IPS-NIHi11 (cell line): ENCODE data around the gene CNOT6L.

Source experiments
- DNase-seq: peaks from one replicate; pipeline ENCODE4 v3.0.0; 2012; ENCODE audit warnings: mixed read lengths, low spot score

The CNOT6L gene

GRCh38 chr4:77712675-77713074 lies 106.5 kb downstream of the CNOT6L start:
- no peak for DNase-seq

- no peak for DNase-seq
Observed at GRCh38 chr4:77711469-77711868, 107.7 kb downstream of the CNOT6L start.

- no peak for DNase-seq
Observed at GRCh38 chr4:77710684-77711083, 108.5 kb downstream of the CNOT6L start.

GRCh38 chr4:77710059-77710458 lies 109.1 kb downstream of the CNOT6L start:
- no peak for DNase-seq

- DNase-seq, result no peak
Observed at GRCh38 chr4:77706717-77707116, 112.5 kb downstream of the CNOT6L start.

- DNase-seq, result no peak
Observed at GRCh38 chr4:77703666-77704065, 115.5 kb downstream of the CNOT6L start.

- no peak for DNase-seq
Observed at GRCh38 chr4:77701121-77701520, 118.0 kb downstream of the CNOT6L start.

- peak; percentile 45 for DNase-seq
Observed at GRCh38 chr4:77699731-77700210, 119.4 kb downstream of the CNOT6L start.

GRCh38 chr4:77697860-77698590 lies 121.1 kb downstream of the CNOT6L start:
- DNase-seq, result peak; percentile 53

GRCh38 chr4:77695774-77696173 lies 123.4 kb downstream of the CNOT6L start:
- DNase-seq, result peak; percentile 22

GRCh38 chr4:77692847-77693432 lies 126.2 kb downstream of the CNOT6L start:
- no peak for DNase-seq

- no peak for DNase-seq
Observed at GRCh38 chr4:77681792-77682191, 137.4 kb downstream of the CNOT6L start.

GRCh38 chr4:77676842-77677241 lies 142.3 kb downstream of the CNOT6L start:
- DNase-seq, result no peak

- no peak for DNase-seq
Observed at GRCh38 chr4:77671051-77671450, 148.1 kb downstream of the CNOT6L start.

GRCh38 chr4:77669946-77670590 lies 149.1 kb downstream of the CNOT6L start:
- DNase-seq, result no peak

- no peak for DNase-seq
Observed at GRCh38 chr4:77665381-77666069, 153.6 kb downstream of the CNOT6L start.
